Activated CD8-positive, alpha-beta memory T cell treated with anti-CD3 and anti-CD28 coated beads, Interleukin-2, amount 50 U/mL, for 48 hours (primary cell): ENCODE data around the gene B3GALT2.
"Not testable (repeated sequence)": the region's sequence is repeated elsewhere in the genome, so short reads cannot be mapped to it uniquely, and the experiment has no call there.

ENCODE experiments used
- DNase-seq: peaks from one replicate; pipeline ENCODE4 v3.0.0-alpha.2; 2020

Gene B3GALT2

DNA sequence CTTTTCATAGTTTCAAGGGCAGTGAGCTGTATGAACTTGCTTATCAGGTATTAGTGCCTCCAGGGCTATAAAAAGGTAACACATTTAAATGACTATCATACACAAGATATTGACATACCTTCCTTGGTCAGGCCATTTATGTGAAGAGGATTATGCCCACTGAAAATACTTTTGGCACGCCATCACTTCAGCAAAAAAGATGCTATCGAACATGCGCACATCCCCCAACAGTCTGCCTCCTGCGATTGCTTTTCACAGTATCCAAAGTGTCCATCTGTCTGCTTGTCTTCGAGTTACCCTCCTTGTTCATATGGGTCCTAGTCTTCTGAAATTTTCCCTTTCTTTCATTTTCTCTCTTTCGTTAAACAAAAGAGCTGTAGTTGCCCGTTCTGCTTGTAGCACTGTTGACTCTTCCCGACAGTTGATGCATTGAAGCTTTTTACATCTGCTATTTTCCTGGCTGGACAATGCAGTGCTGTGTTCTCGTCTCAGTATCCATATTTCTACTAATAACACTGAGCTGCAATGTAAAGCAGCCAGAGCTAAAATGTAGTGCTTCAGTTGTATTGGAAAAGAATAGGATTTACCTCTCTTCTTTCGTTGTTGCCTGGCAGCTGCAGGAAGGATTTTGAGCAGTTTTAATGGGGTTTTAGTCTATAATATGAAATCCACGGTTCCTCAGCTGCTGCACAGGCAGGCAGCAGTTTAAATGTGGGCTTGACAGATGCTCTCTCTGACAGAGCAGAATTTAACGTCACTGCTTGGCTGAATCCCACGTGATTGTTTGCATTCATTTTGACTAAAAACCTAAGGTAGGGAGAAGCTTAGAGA is at the start of gene B3GALT2:
Gene B3GALT2, minus strand, starts transcription at position 713 of the 831 bp plus-strand sequence. CDS start 5,051 bp downstream, outside the sequence.
- DNase-seq = no peak

GRCh38 chr1:193234530-193234929 is 48.1 kb upstream of the B3GALT2 start:
- no peak for DNase-seq

GRCh38 chr1:193231146-193231545 is 44.7 kb upstream of the B3GALT2 start:
- DNase-seq = not testable (repeated sequence)

DNA sequence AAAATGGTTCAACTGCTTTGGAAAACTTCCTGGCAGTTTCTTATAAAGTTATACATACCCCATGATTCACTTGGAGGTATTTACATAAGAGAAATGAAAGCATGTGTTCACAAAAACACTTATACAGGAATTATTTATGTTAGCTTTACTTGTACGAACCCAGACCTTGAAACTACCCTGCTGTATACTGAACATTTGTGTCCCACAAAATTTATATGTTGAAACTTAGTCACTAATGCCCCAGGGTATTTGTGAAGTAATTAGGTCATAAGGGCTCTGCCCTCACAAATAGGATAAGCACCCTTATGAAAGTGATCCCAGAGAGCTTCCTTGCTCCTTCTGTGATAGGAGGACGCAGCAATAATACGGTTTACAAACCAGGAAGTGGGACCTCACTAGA is 42.7 kb upstream of the B3GALT2 start:
- DNase-seq = no peak

GRCh38 chr1:193222056-193222615 is 35.7 kb upstream of the B3GALT2 start:
- no peak for DNase-seq

DNA sequence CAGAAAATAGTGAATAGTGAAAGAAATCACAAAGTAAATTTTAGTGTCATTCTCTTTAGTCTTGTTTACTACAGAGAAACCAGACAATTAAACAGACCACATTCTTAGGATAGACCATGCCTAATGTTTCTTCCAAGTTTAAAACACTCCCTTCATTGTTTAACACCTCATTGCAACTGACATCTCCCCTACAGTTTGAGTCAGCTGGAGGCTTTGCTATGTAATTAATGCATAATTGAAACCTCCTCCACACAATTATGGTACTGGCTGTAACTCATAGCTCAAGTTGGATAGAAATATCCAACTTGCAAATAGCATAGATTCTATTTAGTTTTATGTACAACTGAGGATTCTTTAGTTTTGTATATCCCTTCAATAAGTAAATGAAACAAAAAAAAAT is 35.2 kb upstream of the B3GALT2 start:
- DNase-seq = no peak

GRCh38 chr1:193219391-193219790 is 33.0 kb upstream of the B3GALT2 start:
- no peak for DNase-seq

DNA sequence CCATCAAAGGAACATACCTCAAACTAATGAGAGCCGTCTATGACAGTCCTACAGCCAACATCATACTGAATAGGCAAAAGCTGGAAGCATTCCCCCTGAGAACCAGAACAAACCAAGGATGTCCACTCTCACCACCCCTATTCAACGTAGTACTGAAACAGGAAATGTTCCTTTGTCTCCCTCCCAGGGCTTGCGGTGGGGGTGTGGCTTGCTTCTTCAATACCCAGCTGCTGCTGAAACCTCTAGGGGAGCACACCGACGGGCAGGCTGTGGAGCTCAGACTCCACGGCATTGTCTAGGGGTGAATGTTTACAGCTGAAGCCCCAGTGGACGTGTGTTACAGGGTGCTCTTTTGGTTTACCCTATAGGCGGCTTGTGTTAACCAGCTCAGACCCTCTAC is 30.5 kb upstream of the B3GALT2 start:
- DNase-seq = no peak

DNA sequence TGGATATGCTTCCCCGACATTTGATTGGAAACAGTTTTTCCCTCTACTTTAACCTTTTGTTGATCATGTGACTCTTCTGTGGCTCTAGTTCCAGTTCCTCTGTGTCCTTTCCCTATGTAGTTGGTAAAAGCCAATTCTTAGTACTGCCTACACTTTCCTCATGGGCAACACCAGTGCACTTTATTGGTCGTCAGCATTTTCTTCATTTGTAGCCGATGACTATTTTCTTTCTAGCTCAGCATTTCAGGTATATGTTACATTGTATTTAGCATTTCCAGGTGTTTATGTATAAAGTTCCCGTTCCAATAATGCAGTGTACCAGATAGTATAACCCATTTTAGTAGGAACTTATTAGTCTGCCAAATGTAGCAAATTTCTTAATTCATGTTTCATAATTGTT is 27.6 kb upstream of the B3GALT2 start:
- no peak for DNase-seq

- DNase-seq = no peak
Observed at GRCh38 chr1:193212637-193213036, 26.2 kb upstream of the B3GALT2 start.

- no peak for DNase-seq
Observed at GRCh38 chr1:193211539-193211938, 25.1 kb upstream of the B3GALT2 start.

- no peak for DNase-seq
Observed at GRCh38 chr1:193210996-193211395, 24.6 kb upstream of the B3GALT2 start.

DNA sequence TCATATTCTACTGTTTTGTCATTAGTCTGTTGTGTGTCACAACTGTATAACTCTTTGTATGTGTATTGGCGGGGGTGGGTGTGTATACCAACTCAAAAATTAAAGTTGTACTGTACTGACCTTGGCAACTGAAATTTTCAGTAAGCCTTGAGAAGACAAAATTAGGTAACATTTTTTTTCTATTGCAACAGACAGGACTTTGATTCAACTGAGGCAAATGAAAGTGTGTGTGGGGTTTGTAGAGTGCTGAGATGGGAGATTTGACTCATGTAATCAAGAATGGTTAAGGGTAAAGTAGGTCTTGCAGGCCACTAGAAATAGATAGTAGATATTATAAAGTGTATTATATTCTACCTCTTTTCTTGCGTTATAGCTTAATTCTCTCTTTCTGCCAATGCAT is 14.6 kb upstream of the B3GALT2 start:
- DNase-seq = no peak

- no peak for DNase-seq
Observed at GRCh38 chr1:193199940-193200339, 13.5 kb upstream of the B3GALT2 start.

DNA sequence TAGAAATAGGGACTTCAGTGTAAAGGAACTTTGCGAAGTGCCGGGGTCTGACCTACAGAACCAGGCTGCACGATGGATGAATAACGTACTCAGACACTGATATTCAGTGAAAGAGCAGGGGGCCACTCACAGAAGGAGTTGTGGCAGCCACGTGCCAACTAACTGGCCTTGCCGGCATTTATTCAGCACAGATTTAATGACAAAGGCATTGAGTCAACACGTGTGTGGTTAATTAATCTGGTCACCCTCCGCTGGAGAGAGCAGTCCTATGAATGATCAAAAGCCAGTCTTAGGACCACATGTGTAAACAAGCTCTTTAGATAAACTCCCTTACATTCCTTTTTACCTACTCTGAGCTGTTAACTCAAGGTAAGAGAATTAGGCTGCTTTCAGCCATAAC is 6.2 kb upstream of the B3GALT2 start:
- DNase-seq = no peak

DNA sequence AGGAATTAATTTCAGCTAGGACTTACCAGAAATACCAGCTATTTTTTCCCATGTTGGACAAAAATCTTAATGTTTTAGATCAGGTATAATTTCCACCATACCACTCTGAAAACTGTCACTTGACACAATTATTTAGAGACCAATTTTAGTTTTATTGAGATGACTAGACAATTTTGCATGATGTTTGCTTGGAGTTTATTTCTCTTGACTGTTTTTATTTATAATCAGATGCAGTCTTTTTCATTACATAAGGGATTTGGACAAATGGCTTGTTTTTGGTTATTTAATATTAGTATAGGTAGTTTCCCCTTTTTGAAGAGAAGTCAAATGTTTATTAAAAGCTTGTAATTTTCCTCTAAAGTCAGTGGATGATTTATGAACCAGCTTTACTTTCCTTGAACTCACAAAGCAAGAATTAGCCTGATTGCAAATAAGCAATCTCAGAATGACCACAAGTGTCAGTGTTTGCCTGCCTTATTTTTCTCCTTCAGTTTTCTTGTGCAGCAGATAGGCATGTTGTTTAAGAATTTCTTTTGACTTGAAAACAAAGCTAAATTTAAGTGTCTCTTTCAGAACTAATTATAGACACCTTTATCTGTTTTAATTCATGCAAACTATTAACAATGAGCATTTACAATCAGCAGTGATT is 3.8 kb upstream of the B3GALT2 start:
- no peak for DNase-seq

DNA sequence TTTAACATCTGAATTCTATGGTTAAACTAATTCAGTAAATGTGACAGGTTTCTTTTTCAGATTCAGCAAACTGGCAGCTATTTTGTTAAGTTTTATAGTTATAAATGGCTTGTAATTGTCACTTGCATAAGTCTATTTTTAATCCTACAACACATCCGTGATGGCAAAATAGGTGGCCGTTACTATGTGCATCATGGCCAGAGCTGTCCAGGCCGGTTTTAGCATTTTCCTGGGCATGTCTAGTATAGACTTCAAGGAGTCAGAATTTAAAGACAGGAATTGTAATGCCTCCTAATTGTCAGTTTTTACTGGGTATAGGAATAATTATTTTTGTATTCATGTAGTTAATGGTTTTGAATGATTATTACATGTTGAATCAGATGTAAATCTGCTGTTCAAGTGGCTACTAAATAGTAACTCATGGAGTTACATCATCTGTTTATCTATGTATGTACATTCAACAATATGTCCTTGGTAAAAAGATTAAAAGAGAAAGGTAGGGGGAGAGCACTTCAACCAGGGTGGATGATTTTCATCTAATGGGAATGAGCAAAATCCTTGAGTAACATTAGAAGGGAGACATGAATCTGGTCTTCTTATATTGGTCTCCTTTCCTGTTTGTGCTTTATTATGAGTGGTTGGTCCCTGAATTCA is 3.2 kb upstream of the B3GALT2 start:
- no peak for DNase-seq

DNA sequence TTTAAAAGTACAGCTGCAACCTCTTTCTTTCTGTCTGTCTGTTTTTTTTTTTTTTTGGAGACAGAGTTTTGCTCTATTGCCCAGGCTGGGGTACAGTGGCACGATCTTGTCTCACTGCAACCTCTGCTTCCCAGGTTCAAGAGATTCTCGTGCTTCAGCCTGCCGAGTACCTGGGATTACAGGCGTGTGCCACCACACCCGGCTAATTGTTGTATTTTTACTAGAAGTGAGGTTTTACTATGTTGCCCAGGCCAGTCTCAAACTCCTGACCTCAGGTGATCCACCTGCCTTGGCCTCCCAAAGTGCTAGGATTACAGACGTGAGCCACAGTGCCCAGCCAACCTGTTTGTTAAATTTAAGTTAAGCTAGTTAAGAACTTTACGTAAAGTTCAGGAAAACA is 2.5 kb upstream of the B3GALT2 start:
- DNase-seq = not testable (repeated sequence)

DNA sequence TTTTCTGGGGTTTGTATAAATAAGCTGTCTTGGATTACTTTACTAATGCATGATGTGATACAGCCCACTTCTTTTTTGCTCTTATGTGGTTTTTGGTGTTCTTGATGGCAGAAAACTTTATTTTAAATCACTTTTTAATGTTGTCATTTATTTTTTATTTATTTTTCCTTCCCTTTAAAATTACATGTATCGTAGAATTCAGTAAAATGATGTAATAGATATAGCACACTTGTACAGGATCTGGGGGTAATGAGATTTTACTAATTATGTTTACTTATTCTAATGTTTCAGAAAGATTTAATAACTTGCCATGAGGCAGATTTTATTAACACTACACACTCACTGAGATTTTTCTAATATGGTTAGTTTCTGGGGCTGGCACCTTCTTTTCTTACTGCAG is 701 bp upstream of the B3GALT2 start:
- no peak for DNase-seq

DNA sequence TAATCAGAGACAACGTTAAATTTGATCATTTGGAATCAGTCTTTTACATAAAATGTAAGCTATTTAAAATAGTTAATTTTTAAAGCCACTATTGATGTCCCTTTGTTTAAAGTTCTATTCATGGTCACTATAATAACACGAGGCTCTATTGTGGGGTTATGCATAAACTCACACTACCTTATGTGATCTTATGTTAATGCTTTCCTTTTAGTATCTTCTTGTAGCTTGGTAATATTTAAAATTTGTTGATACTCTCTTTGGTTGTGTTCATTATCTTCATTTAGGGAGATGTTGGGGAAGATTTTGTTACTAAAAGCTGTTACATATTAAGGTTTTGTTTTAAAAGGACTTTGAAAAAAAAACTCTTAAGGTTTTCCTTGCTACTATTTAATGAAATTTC is 1.2 kb downstream of the B3GALT2 start:
- no peak for DNase-seq

DNA sequence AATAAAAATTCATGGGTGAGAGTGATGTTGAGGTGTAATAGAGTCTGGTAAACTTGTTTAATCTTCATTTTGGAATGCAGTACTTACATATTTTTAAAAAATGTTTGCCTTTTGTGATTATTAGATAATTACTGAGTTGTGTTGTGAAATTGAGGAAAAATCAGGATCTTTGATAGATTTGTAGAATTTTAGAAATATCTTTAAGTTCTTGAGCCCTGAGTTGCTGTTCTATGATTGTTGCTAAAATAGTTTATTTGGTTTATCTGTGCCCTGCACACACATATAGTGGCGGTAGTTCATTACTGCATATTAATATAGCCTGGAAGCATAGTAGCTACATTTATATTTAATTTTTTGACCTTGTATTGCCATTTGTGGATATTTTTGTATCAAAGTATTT is 1.6 kb downstream of the B3GALT2 start:
- no peak for DNase-seq

DNA sequence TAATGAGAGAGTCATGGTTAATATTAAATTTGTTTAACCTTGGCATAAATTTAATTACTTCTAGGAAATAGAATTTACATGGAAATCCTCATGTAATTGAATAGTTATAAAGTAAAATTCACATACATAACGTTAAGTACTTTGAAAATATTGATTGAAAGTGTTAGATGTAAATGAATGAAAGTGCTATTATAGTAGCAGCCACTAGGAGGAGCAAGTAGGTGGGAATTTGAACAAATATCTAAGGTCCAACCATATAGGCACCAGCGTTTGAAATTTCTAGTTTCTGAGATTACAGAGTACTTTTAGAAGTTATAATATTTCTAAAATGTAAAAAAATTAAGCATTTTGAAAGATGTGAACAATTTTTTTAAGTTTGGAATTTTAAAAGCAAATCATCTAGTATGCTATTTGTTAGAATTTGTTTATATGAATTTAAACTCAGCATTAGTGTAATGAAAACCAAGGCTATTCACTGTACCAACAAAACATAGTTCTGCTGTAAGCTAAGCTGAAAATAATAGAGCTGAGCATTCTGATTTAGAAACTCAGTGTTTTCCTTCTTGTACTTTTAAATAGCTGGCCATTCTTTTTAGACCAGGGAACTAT is 3.3 kb downstream of the B3GALT2 start:
- no peak for DNase-seq

DNA sequence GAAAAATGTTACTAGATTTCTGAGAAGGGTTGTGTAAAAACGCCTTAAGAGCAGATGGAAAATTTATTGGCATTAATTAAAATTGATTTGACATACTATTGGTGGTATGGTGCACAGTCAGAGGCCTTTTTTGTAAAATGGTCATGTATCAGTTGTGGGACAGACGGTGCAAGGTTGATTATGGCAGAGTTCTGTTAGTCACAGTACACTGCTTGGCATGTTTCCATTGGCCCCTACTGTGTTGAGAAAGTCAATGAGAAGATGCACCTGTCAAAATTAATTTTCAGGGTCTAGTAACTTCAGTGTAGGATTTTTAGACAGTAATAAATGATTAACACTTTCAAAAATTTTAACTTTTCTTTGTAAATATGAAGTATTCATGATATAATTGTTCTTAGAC is 4.4 kb downstream of the B3GALT2 start:
- DNase-seq = no peak
